Esophagus muscularis mucosa (tissue), 3 donors: Measurements from ENCODE around the gene DEDD.

Experiments used
- CTCF ChIP-seq, 3 experiments: fragments of 200-600 bp in 2 of 3; fragments of 450-650 bp in 1 of 3; sonication (generic) in 2 of 3; IDR thresholded peaks; one replicate each; pipeline ENCODE4 v1.5.1; 2017 to 2019; ENCODE audit warnings: antibody characterized with exemption in 3 of 3, mild to moderate bottlenecking in 2 of 3, moderate library complexity in 1 of 3
- POLR2AphosphoS5 ChIP-seq, 2 donors: sonication (generic); formaldehyde crosslinking; IDR thresholded peaks; one replicate each; pipeline ENCODE4 v1.6.1; 2017; ENCODE audit warnings: antibody characterized with exemption in 2 of 2

DNA sequence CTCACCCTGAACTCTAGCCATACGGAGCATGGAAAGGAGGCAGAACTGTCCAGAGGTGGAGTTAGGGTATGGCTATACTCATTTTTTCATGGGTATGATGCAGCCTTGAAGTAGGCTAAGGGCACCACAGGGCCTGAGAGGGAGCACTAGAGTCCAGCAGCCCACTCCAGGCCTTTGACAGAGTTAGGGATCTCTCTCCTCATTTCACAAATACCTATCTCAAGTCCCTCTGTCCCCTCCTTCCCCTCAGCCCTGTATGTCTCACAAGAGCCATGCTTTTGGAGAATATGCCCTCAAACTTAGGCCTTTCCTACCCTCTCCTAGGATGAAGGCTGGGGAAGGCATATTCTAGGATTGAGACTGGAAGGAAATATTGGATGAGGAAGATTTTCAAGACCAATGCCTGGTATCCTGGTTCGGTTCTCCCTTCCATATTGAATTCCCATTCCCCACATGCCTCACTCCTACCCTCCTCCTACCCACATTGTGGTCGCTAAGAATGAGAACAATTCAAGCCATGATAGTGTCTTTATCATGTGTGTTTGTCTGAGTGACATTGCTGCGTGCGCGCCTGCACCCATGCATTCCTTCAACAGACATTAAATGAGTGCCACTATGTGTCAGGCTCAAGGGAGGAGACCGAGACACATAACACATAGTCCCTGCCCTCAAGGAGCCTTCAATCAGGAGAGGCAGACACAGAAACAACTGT is 40.5 kb downstream of the DEDD start:
- TF ChIP-seq CTCF (IDR thresholded peaks at IDR 0.05), result no peak
- TF ChIP-seq POLR2AphosphoS5 (IDR thresholded peaks at IDR 0.05), result no peak
